Measurements from ENCODE around the gene SEMA6D.

Gene SEMA6D

GRCh38 chr15:47717036-47717612 is at the start of gene SEMA6D:
Gene SEMA6D, plus strand, starts transcription at chr15:47717505. Its CDS starts 42,294 bp downstream, at chr15:47759799.
- Histone ChIP-seq H3K36me3 (ENCODE audit: insufficient read depth, low read length) (no peaks in the 10 kb centered on the region), H3K4me1 (ENCODE audit: insufficient read depth, low read length) (peaks cover 13% of the 10 kb centered on the region), H2AFZ (ENCODE audit: low read depth, low read length) (peak within 1 kb of the TSS; percentile 84), H3K4me3 (ENCODE audit: low read length) (peak within 1 kb of the TSS; percentile 34), H3K27me3 (ENCODE audit: insufficient read depth, low read length) (peaks cover 60% of the 10 kb centered on the region), H3K9me3 (ENCODE audit: low read length) (no peaks in the 10 kb centered on the region)

DNA sequence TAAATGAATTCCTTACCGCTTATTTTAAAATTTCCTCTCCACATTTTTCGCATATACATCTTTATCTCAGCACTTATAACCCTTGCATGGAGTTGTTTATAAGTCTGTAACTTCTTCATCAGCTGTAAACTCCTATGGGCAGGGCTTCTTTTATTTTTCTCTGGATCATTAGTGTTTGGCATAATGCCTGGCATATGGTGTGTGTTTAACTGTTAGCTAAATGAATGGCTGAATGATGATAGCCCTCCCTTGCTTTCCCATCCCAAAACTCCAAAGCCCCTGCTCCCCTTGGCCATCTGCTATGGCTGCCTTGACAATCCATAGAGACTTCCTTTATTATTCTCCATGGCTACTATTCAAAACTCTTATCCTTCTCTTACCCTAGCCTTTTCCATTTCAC is 48.1 kb upstream of the SEMA6D start:
- no peak overlapping the region for H3K4me3 ChIP-seq (ENCODE audit: low read length)
- no peaks in the 10 kb centered on the region for H3K4me1 ChIP-seq (ENCODE audit: insufficient read depth, low read length)
- no peaks in the 10 kb centered on the region for H3K27me3 ChIP-seq (ENCODE audit: insufficient read depth, low read length)
- H3K36me3 ChIP-seq (ENCODE audit: insufficient read depth, low read length), result no peaks in the 10 kb centered on the region
- no peaks in the 10 kb centered on the region for H3K9me3 ChIP-seq (ENCODE audit: low read length)
- H2AFZ ChIP-seq (ENCODE audit: low read depth, low read length), result no peak overlapping the region

GRCh38 chr15:47670365-47670764 is 46.9 kb upstream of the SEMA6D start:
- no peak overlapping the region for H2AFZ ChIP-seq (ENCODE audit: low read depth, low read length)
- H3K9me3 ChIP-seq (ENCODE audit: low read length), result no peaks in the 10 kb centered on the region
- H3K4me1 ChIP-seq (ENCODE audit: insufficient read depth, low read length), result no peaks in the 10 kb centered on the region
- H3K36me3 ChIP-seq (ENCODE audit: insufficient read depth, low read length), result no peaks in the 10 kb centered on the region
- H3K4me3 ChIP-seq (ENCODE audit: low read length), result no peak overlapping the region
- H3K27me3 ChIP-seq (ENCODE audit: insufficient read depth, low read length), result no peaks in the 10 kb centered on the region

DNA sequence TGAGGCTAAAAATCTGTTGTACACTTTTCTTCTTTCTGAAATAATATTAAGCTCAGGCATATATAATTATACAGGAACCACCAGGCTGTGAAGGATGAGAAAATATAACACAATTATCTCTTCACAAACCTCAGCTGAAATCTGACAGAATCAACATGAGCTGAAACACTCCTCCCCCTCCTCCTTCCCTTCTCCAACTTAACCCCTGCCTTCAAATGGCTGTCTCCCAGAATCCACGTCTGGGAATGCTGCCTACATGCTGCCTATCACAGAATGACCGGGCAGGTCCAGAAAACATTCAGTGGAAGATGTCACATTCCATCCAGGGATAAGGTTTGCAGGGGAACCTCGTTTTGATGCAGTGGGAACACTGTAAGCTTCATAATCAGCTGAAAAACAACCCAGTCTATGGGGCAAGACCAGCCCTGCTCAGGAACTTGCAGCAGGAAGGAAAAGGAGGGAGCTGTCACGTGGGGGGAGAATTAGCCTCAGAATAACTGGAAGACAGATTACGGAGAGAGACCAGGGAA is 44.0 kb upstream of the SEMA6D start:
- no peaks in the 10 kb centered on the region for H3K36me3 ChIP-seq (ENCODE audit: insufficient read depth, low read length)
- no peaks in the 10 kb centered on the region for H3K27me3 ChIP-seq (ENCODE audit: insufficient read depth, low read length)
- no peaks in the 10 kb centered on the region for H3K4me1 ChIP-seq (ENCODE audit: insufficient read depth, low read length)
- no peaks in the 10 kb centered on the region for H3K9me3 ChIP-seq (ENCODE audit: low read length)
- H2AFZ ChIP-seq (ENCODE audit: low read depth, low read length), result no peak overlapping the region
- H3K4me3 ChIP-seq (ENCODE audit: low read length), result no peak overlapping the region

DNA sequence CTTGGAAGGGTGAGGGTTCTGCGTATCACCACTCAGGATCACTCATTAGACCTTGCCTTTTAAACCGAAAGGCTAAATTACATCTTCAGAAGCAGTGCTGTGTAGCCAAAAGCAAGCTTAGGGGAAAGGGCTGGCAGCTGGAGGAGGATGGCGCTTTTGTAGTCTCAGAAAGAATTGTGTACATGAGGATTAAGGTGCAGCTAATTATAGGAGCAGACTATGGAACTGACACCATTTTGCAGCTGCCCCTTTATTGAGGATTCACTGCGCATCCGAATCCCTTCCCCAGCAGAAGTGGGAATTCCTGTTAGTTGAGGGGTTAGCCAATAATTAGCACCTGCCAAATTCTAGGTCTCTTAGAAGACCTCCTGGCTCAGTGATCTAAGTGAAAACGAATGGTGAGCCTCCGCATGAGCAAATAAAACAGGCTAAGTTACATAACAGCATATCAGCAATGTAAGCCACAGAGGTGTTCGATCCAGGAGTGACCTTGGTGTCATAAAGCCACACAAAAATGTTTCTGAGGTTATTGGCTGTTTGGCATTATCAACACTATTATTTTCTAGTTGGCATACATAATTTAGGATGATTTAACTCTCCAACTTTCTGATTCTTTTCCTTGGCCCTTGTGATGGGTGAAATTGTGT is 42.6 kb upstream of the SEMA6D start:
- Histone ChIP-seq H2AFZ (ENCODE audit: low read depth, low read length) (no peak overlapping the region), H3K4me3 (ENCODE audit: low read length) (no peak overlapping the region), H3K36me3 (ENCODE audit: insufficient read depth, low read length) (no peaks in the 10 kb centered on the region), H3K9me3 (ENCODE audit: low read length) (no peaks in the 10 kb centered on the region), H3K4me1 (ENCODE audit: insufficient read depth, low read length) (no peaks in the 10 kb centered on the region), H3K27me3 (ENCODE audit: insufficient read depth, low read length) (no peaks in the 10 kb centered on the region)

- no peak overlapping the region for H2AFZ ChIP-seq (ENCODE audit: low read depth, low read length)
- H3K27me3 ChIP-seq (ENCODE audit: insufficient read depth, low read length), result no peaks in the 10 kb centered on the region
- no peaks in the 10 kb centered on the region for H3K36me3 ChIP-seq (ENCODE audit: insufficient read depth, low read length)
- no peak overlapping the region for H3K4me3 ChIP-seq (ENCODE audit: low read length)
- no peaks in the 10 kb centered on the region for H3K4me1 ChIP-seq (ENCODE audit: insufficient read depth, low read length)
- H3K9me3 ChIP-seq (ENCODE audit: low read length), result no peaks in the 10 kb centered on the region
These were observed 41.6 kb upstream of the SEMA6D start for GRCh38 chr15:47675735-47676134.

- Histone ChIP-seq H3K9me3 (ENCODE audit: low read length) (no peaks in the 10 kb centered on the region), H2AFZ (ENCODE audit: low read depth, low read length) (no peak overlapping the region), H3K36me3 (ENCODE audit: insufficient read depth, low read length) (no peaks in the 10 kb centered on the region), H3K4me3 (ENCODE audit: low read length) (no peak overlapping the region), H3K27me3 (ENCODE audit: insufficient read depth, low read length) (no peaks in the 10 kb centered on the region), H3K4me1 (ENCODE audit: insufficient read depth, low read length) (no peaks in the 10 kb centered on the region)
These were observed 39.3 kb upstream of the SEMA6D start for GRCh38 chr15:47678040-47678439.

DNA sequence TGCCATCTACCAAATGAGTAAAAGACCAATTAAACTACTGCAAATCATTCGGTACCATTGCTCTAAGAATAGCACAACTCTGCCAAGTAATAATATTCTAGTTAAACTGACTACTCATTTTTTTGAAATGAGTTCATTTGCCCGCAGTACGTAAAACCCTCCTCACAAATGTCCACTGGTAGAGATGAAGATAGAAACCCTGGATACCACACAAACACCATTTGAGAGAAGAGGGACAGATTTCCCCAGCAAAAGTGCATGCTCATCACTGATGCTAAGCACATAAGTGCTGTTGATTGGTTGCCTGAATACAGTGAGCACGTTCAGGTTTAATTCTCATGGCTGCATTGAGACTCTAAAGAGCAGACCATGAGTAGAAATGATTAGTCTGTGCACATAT is 34.6 kb upstream of the SEMA6D start:
- H3K36me3 ChIP-seq (ENCODE audit: insufficient read depth, low read length), result no peaks in the 10 kb centered on the region
- H3K9me3 ChIP-seq (ENCODE audit: low read length), result no peaks in the 10 kb centered on the region
- H3K27me3 ChIP-seq (ENCODE audit: insufficient read depth, low read length), result no peaks in the 10 kb centered on the region
- no peaks in the 10 kb centered on the region for H3K4me1 ChIP-seq (ENCODE audit: insufficient read depth, low read length)
- no peak overlapping the region for H3K4me3 ChIP-seq (ENCODE audit: low read length)
- no peak overlapping the region for H2AFZ ChIP-seq (ENCODE audit: low read depth, low read length)

DNA sequence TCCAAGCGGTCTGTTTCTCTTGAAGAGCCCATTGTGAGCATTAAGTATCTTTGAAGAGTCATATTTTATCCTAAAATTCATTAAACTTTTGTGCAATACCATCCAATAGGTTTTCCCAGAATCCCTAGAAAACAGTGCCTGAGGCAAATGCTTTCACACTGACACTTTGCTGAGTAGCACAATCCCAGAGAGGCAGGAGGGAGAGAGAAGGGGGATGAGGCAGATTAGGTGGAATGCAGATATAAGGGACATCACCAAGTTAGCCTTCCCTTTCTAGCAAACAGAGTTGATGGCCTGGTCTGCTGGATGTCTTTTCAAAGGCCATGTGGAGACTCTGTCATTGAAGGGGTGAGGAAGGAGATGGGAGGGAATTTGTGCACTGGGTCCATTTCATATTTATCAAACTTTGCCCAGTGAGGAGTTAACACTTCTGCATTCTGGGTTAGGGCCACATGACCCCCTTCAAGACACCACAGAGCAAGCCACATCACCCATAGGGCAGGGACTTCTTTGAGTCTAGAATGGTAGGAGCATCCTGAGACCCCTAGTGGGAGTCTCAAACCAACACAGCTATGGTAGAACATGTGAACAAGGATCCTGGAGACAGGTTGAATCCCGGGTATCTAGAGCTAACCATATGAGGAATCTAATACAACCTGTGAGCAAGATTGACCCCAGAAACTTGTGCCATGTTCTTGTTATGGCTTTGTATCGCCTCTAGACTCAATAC is 32.0 kb upstream of the SEMA6D start:
- no peaks in the 10 kb centered on the region for H3K27me3 ChIP-seq (ENCODE audit: insufficient read depth, low read length)
- no peaks in the 10 kb centered on the region for H3K9me3 ChIP-seq (ENCODE audit: low read length)
- H3K4me1 ChIP-seq (ENCODE audit: insufficient read depth, low read length), result no peaks in the 10 kb centered on the region
- H3K4me3 ChIP-seq (ENCODE audit: low read length), result no peak overlapping the region
- H3K36me3 ChIP-seq (ENCODE audit: insufficient read depth, low read length), result no peaks in the 10 kb centered on the region
- H2AFZ ChIP-seq (ENCODE audit: low read depth, low read length), result no peak overlapping the region

- H3K27me3 ChIP-seq (ENCODE audit: insufficient read depth, low read length), result no peaks in the 10 kb centered on the region
- no peaks in the 10 kb centered on the region for H3K9me3 ChIP-seq (ENCODE audit: low read length)
- H2AFZ ChIP-seq (ENCODE audit: low read depth, low read length), result no peak overlapping the region
- H3K4me3 ChIP-seq (ENCODE audit: low read length), result no peak overlapping the region
- no peaks in the 10 kb centered on the region for H3K4me1 ChIP-seq (ENCODE audit: insufficient read depth, low read length)
- H3K36me3 ChIP-seq (ENCODE audit: insufficient read depth, low read length), result no peaks in the 10 kb centered on the region
These were observed 28.7 kb upstream of the SEMA6D start for GRCh38 chr15:47688573-47689086.

DNA sequence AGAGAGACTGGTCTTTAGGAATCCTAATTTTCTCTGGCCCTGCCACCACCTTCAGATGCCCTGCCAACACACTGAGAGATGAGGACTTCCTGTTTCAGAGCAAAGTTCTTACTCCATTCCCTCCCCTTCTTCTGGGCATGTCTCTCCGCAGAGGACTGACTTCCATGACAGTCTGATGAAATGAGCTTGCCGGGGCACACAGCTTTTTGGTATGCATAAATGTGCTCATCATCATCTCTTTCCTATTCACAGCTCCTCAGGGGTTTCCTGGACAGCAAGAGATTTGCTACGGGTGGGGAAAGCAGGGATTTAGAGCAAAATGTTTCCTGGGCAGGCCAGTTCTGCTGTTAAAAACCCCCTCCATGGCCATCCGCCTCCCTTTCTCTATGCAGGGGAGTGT is 27.6 kb upstream of the SEMA6D start:
- H3K36me3 ChIP-seq (ENCODE audit: insufficient read depth, low read length), result no peaks in the 10 kb centered on the region
- H3K27me3 ChIP-seq (ENCODE audit: insufficient read depth, low read length), result no peaks in the 10 kb centered on the region
- no peaks in the 10 kb centered on the region for H3K4me1 ChIP-seq (ENCODE audit: insufficient read depth, low read length)
- no peak overlapping the region for H2AFZ ChIP-seq (ENCODE audit: low read depth, low read length)
- no peaks in the 10 kb centered on the region for H3K9me3 ChIP-seq (ENCODE audit: low read length)
- H3K4me3 ChIP-seq (ENCODE audit: low read length), result no peak overlapping the region

GRCh38 chr15:47691882-47692281 is 25.4 kb upstream of the SEMA6D start:
- Histone ChIP-seq H3K9me3 (ENCODE audit: low read length) (no peaks in the 10 kb centered on the region), H3K27me3 (ENCODE audit: insufficient read depth, low read length) (no peaks in the 10 kb centered on the region), H3K4me3 (ENCODE audit: low read length) (no peak overlapping the region), H3K36me3 (ENCODE audit: insufficient read depth, low read length) (no peaks in the 10 kb centered on the region), H3K4me1 (ENCODE audit: insufficient read depth, low read length) (no peaks in the 10 kb centered on the region), H2AFZ (ENCODE audit: low read depth, low read length) (no peak overlapping the region)

DNA sequence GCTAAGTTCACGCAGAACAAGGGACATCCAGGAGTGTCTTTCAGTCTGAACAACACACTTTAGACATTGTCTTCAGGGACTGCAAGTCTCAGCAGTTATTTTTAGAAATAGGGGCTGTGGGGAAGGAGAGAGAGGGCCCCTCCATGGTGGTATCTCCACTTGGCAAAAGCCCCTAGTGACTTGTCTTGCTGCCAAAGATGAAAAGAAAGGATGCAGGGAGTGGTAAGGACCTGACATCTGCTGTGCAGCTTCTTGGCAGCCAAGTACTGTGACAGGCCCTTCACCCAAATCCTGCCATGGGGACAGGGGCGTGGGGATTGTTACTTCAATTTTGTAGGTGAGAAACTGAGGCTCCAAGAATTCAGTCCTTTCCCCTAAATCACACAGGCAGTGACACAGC is 21.0 kb upstream of the SEMA6D start:
- Histone ChIP-seq H3K27me3 (ENCODE audit: insufficient read depth, low read length) (no peaks in the 10 kb centered on the region), H3K9me3 (ENCODE audit: low read length) (no peaks in the 10 kb centered on the region), H2AFZ (ENCODE audit: low read depth, low read length) (no peak overlapping the region), H3K4me1 (ENCODE audit: insufficient read depth, low read length) (no peaks in the 10 kb centered on the region), H3K36me3 (ENCODE audit: insufficient read depth, low read length) (no peaks in the 10 kb centered on the region), H3K4me3 (ENCODE audit: low read length) (no peak overlapping the region)
